GM21619 (cell line): ENCODE data around the gene RBM10.
A peak's percentile ranks its signal among the peaks of the same experiment; 100 is the strongest.
"Not testable (repeated sequence)": the region's sequence is repeated elsewhere in the genome, so short reads cannot be mapped to it uniquely, and the experiment has no call there.

Experiments used
- ATAC-seq: cut with Tn5 transposase; IDR thresholded peaks from one replicate; pipeline ENCODE4 v1.9.1; 2021; ENCODE audit not compliant: unreplicated experiment

Gene RBM10

DNA sequence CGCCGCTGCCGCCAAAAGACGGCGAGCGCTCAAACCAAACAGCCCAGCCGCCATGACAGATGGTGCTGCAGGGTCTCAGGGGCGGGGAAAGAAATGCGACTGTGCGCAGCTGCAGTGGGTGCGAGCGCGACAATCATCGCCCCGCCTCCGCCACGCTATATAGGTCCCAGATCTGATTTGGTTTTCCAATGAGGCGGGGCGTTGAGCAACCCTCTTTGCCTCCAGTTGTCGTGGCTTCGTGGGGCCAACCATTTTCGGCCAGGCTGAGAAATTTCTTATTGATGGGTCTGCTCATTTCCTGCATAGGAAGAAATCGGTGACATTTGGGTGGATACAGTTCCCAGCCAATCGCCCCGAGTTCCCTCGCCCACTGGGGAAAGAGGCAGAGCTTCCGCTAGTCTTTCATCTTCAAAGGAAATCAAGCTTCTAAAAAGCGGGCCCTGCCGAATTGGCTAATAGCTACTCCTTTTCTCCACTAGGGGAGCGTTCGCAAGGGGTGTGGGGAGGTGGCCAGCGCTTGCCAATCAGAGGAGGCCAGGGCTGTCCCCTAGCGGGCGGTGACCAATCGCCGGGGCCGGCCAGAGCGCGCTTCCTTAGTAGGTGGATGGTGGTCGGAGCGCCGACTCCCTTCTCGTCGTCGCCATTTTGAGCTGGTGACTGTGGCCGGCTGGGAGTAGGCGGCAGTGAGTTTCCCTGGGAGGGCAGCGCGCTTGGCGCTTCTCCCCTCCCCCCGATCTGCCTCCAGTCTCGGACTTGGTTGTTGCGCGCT, at the start of gene RBM10, which contains the start of gene NDUFB11:
RBM10 (plus strand) TSS at position 596 of the 769 bp plus-strand sequence. CDS start 2,261 bp downstream, outside the sequence.
NDUFB11 (minus strand) TSS at position 77 of the 769 bp plus-strand sequence; CDS start at position 54, 23 bp downstream.
- peak; percentile 84 for ATAC-seq

DNA sequence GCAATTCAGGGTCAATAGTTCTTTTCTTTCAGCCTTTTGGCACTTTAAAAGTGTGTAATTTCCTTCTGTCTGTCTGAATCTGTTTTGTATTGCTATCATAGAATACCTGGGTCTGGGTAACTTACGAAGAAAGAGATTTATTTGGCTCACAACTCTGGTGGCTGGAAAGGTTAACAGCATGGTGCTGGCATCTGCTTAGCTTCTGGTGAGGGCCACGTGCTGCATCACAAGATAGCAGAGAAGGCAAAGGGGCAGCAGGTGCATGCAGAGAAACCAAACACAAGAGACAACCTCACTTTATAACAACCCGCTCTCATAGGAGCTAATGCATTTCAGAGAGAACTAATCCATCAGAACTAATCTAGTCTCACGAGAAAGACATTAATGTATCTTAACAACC, 48.0 kb upstream of the RBM10 start:
- no peak for ATAC-seq

- ATAC-seq: no peak
These were observed 46.5 kb upstream of the RBM10 start for GRCh38 chrX:47098338-47099094.

GRCh38 chrX:47101206-47101605, 43.8 kb upstream of the RBM10 start:
- no peak for ATAC-seq

DNA sequence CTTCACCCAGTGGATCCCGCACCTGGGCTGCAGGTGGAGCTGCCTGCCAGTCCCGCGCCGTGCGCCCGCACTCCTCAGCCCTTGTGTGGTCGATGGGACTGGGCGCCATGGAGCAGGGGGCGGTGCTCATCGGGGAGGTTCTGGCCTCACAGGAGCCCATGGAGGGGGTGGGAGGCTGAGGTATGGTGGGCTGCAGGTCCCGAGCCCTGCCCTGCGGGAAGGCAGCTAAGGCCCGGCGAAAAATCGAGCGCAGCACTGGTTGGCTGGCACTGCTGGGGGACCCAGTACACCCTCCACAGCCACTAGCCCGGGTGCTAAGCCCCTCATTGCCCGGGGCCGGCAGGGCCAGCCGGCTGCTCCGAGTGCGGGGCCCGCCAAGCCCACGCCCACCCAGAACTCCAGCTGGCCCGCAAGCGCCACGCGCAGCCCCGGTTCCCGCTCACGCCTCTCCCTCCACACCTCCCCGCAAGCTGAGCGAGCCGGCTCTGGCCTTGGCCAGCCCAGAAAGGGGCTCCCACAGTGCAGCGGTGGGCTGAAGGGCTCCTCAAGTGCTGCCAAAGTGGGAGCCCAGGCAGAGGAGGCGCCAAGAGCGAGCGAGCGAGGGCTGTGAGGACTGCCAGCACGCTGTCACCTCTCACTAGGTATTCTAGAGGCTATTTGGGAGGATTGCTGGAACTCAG, 33.9 kb upstream of the RBM10 start:
- not testable (repeated sequence) for ATAC-seq

GRCh38 chrX:47112316-47112954, 32.6 kb upstream of the RBM10 start:
- no peak for ATAC-seq

DNA sequence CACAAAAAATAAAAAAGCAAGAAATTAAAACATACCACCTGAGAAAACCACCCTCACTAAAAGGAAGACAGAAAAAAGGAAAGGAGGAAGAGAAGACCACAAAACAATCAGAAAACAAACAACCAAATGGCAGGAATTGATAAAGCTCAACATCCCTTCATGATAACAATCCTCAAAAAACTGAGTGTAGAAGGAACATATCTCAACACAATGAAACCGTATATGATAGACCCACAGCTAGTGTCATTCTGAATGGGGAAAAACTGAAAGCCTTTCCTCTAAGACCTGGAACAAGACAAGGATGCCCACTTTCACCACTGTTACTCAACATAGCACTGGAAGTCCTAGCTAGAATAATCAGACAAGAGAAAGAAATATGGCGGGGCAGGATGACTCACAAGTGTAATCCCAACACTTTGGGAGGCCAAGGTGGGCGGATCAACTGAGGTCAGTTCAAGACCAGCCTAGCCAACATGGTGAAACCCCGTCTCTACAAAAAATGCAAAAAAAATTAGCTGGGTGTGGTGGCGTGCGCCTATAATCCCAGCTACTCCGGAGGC, 28.4 kb upstream of the RBM10 start:
- not testable (repeated sequence) for ATAC-seq

GRCh38 chrX:47124466-47124865, 20.6 kb upstream of the RBM10 start:
- ATAC-seq: not testable (repeated sequence)

DNA sequence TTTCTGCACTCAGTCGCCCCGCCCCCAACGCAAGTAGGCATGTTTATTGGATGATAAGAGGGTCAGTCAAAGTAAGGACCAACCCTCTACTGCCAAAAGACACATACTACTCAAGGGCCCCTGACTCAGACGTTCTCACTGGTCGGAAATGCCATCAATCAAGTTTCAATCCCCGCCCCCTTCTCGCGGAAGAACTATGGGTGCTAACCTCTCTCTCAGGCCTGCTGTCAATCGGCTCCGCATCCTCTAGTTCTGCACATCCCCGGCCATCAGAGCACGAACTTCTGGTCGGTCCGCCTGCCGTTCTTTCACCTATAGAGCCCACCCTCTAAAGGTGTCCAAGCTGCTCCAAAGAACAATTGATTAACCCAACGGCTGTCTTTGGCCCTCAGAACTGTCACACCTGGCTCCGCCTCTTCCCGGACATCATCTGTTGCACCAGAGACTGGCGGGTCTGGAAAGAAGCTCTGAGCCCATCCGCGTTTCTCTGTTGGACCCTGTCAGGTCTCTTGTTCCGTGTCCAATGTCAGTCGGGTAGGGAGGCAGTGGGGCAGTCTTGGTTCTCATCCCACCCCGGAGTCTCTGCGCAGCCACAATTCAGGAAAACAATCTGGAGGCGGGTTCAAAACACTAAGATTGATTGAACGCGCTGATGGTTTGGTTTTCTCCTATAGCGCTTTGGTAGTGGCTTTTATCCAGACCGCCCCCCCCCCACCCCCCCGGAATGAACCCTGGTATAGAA, 15.7 kb upstream of the RBM10 start:
- peak; percentile 99 for ATAC-seq

GRCh38 chrX:47129899-47130358, 15.1 kb upstream of the RBM10 start:
- ATAC-seq: no peak

GRCh38 chrX:47133493-47133892, 11.5 kb upstream of the RBM10 start:
- ATAC-seq: no peak

DNA sequence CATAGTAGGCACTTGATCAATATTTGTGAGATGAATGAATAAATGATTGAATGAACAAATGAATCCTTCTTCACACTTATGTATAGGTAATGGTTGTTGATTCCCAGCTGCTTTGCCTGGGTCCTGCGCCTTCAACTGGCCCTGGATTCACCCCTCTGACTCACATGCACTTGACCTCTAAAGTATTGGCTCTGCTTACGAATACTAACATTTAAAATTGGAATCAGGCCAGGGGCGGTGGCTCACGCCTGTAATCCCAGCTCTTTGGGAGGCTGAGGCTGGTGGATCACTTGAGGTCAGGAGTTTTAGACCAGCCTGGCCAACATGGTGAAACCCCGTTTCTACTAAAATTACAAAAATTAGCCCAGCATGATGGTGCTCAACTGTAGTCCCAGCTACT, 9.4 kb upstream of the RBM10 start:
- not testable (repeated sequence) for ATAC-seq

DNA sequence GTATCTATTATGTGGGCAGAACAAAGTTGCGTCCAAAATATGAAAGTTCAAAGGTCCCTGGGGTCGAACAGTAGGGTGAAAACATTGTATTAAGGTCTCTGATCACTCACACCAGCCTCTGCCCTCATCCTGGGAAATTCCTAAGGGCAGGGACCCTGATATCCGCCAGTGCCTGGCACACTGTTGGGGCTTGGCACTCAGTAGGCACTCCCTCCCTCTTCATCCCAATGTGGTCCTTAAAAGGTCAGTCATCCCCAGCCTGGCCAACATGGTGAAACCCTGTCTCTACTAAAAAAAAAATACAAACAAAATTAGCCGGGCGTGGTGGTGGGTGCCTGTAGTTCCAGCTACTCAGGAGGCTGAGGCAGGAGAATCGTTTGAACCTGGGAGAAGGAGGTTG, 6.8 kb upstream of the RBM10 start:
- ATAC-seq: no peak

GRCh38 chrX:47143894-47144625, 961 bp upstream of the RBM10 start:
- peak; percentile 11 for ATAC-seq

DNA sequence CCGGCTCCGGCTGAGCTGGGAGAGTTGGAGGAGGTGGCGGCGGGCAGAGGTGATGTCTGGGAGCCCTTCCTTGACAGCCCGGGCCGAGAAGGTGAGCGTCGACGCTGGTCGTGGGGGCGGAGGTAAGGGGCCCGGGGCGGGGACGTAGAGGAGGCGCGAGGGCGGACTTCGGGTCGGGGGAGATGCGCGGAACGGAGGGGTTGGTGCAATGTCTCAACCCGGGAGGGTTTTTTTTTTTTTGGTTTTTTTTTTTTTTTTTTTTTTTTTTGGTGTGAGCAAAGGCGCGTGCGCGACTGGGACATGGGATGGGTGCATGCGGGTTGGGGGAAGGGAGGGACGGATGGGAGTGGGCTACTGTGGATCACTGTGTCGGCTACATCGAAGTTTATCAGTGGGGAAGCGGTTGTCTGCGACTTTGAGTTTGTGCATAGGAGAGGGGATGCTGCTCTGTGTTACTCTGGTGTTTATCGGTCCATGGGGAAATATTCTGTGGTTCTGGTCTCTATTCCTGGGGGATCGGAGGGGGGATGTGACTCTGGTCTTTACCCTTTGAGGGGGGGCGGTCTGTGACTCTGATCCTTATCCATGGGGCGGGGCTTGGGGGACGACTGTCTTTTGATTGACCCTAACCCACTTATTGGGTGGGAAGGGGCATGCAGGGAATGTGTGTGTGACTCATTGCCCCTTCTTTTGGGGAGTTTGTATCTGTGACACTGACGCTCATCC, 537 bp downstream of the RBM10 start:
- ATAC-seq: no peak

DNA sequence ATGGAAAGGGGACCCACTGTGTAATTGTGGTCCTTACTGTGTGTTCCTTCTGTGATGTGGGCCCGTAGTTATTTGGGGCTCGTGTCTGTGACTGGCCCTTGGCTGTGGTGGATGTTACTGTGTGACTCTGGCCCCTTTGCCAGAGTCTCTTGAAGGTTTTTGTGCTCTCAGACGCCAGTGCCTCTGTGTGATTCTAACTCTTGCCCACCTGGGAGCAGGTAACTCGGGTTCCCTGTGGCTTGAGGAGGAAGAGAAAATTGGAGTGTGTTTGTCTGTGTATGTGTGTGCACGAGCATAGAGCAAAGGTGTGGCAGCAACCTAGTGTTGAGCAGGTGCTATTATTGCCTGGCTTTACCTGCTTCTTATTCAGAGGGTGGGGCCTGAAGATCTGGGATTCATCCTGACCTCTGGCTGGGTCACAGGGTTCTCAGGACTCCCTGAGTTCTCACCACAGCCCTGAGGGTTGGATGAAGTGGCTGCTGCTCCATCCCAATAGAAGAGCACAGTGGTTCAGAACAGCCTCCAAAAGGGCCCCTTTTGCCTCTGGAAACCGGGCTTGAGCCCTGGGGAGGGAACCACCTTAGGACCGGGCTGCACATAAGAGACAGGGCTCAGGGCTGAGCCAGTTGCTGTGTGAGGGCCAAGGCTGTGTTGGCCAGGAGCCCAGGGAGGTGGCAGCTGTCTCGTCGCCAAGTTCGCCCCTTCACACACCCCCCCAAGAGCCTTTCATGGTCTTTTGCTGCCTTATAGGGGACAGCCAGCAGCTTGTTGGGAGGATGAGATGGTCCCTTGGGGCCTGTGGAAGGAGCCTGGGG, 1.3 kb downstream of the RBM10 start:
- no peak for ATAC-seq

GRCh38 chrX:47146936-47147859, 2.2 kb downstream of the RBM10 start:
- ATAC-seq: no peak
